ENCODE measurements around the gene ZNF408. TPM values are rescaled to one million over a fixed set of nuclear protein-coding genes. Genes with fewer than 3 reads are reported as not detected.

The ZNF408 gene
- total RNA-seq, 1 experiment from 2014 or later = 14.4 TPM

- no peaks in the 10 kb centered on the region for H4K20me1 ChIP-seq (ENCODE audit: insufficient read depth)
- H3K4me2 ChIP-seq (ENCODE audit: low read length) = no peak overlapping the region
- intact Hi-C loops (cut with micrococcal nuclease) = no loop called here
- DNase-seq (ENCODE audit: low read depth, low spot score) = no peak
- ChIA-PET RAD21 (ENCODE audit: low non-redundant PET in 1 of 2, low total read pairs in 2 of 2, uncharacterized antibody in 2 of 2, unreplicated experiment in 2 of 2) (no interaction called here), CTCF (no interaction called here), POLR2A (no interaction called here)
- H3K36me3 ChIP-seq (ENCODE audit: control insufficient read depth in 1 of 2, insufficient read depth in 2 of 2, low read length in 2 of 2) = 0 out of 4 replicates have a peak, but pooled peaks cover 0 to 4% of the 10 kb centered on the region in 2 experiments
- no peaks in the 10 kb centered on the region for H3K27me3 ChIP-seq (ENCODE audit: insufficient read depth, low read length)
- no peak for TF ChIP-seq SRF (IDR thresholded peaks at IDR 0.05; ENCODE audit: low read depth)
- TF ChIP-seq ZFX (IDR thresholded peaks at IDR 0.05) = no peak
- TF ChIP-seq, protein P1, sequence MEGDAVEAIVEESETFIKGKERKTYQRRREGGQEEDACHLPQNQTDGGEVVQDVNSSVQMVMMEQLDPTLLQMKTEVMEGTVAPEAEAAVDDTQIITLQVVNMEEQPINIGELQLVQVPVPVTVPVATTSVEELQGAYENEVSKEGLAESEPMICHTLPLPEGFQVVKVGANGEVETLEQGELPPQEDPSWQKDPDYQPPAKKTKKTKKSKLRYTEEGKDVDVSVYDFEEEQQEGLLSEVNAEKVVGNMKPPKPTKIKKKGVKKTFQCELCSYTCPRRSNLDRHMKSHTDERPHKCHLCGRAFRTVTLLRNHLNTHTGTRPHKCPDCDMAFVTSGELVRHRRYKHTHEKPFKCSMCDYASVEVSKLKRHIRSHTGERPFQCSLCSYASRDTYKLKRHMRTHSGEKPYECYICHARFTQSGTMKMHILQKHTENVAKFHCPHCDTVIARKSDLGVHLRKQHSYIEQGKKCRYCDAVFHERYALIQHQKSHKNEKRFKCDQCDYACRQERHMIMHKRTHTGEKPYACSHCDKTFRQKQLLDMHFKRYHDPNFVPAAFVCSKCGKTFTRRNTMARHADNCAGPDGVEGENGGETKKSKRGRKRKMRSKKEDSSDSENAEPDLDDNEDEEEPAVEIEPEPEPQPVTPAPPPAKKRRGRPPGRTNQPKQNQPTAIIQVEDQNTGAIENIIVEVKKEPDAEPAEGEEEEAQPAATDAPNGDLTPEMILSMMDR (IDR thresholded peaks at IDR 0.05 in 2 of 3, conservative IDR thresholded peaks at IDR 0.05 in 1 of 3; ENCODE audit: borderline replicate concordance in 1 of 3, insufficient read depth in 1 of 3, low read depth in 2 of 3, low read length in 2 of 3) = no peak
- TF ChIP-seq EZH2phosphoT487 (IDR thresholded peaks at IDR 0.05; ENCODE audit: borderline replicate concordance) = no peak
- TF ChIP-seq POLR2A (IDR thresholded peaks at IDR 0.05; ENCODE audit: borderline replicate concordance, extremely low read depth, insufficient read depth, insufficient read length) = no peak
- TF ChIP-seq, protein P2, sequence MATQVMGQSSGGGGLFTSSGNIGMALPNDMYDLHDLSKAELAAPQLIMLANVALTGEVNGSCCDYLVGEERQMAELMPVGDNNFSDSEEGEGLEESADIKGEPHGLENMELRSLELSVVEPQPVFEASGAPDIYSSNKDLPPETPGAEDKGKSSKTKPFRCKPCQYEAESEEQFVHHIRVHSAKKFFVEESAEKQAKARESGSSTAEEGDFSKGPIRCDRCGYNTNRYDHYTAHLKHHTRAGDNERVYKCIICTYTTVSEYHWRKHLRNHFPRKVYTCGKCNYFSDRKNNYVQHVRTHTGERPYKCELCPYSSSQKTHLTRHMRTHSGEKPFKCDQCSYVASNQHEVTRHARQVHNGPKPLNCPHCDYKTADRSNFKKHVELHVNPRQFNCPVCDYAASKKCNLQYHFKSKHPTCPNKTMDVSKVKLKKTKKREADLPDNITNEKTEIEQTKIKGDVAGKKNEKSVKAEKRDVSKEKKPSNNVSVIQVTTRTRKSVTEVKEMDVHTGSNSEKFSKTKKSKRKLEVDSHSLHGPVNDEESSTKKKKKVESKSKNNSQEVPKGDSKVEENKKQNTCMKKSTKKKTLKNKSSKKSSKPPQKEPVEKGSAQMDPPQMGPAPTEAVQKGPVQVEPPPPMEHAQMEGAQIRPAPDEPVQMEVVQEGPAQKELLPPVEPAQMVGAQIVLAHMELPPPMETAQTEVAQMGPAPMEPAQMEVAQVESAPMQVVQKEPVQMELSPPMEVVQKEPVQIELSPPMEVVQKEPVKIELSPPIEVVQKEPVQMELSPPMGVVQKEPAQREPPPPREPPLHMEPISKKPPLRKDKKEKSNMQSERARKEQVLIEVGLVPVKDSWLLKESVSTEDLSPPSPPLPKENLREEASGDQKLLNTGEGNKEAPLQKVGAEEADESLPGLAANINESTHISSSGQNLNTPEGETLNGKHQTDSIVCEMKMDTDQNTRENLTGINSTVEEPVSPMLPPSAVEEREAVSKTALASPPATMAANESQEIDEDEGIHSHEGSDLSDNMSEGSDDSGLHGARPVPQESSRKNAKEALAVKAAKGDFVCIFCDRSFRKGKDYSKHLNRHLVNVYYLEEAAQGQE (IDR thresholded peaks at IDR 0.05; ENCODE audit: low read depth) = no peak
- no peak for TF ChIP-seq CEBPB (IDR thresholded peaks at IDR 0.05; ENCODE audit: low read depth)
- TF ChIP-seq POLR2AphosphoS5 (IDR thresholded peaks at IDR 0.05; ENCODE audit: low read depth, low read length) = no peak
- no peak for TF ChIP-seq SP1 (IDR thresholded peaks at IDR 0.05; ENCODE audit: low read depth)
- no peak for TF ChIP-seq TCF7L2 (IDR thresholded peaks at IDR 0.05; ENCODE audit: borderline replicate concordance, extremely low read depth, insufficient read depth, insufficient read length)
- TF ChIP-seq EGR1 (IDR thresholded peaks at IDR 0.05; ENCODE audit: low read depth) = no peak
- no peak for TF ChIP-seq YY1 (IDR thresholded peaks at IDR 0.05; ENCODE audit: extremely low read depth, insufficient replicate concordance, low read depth, low read length)
- no peak for TF ChIP-seq CBX3 (IDR thresholded peaks at IDR 0.05; ENCODE audit: low read depth)
- TF ChIP-seq FOSL1 (IDR thresholded peaks at IDR 0.05; ENCODE audit: low read depth) = no peak
- no peak for TF ChIP-seq JUND (IDR thresholded peaks at IDR 0.05)
- no peak for TF ChIP-seq EZH2 (IDR thresholded peaks at IDR 0.05)
- H3K9me2 ChIP-seq (ENCODE audit: insufficient read depth) = no peaks in the 10 kb centered on the region
- peaks cover 4 to 25% of the 10 kb centered on the region in 2 experiments for H3K4me1 ChIP-seq (ENCODE audit: control insufficient read depth in 1 of 2, insufficient read depth in 2 of 2, low read length in 2 of 2)
- BruUV-seq (replicated peaks) = no TSS peak
- H3K9me3 ChIP-seq (ENCODE audit: control insufficient read depth in 1 of 2, insufficient read depth in 1 of 2, low read depth in 1 of 2, low read length in 2 of 2) = no peaks in the 10 kb centered on the region
- H3K27ac ChIP-seq (ENCODE audit: low read depth, low read length) = no peak overlapping the region
- no peak overlapping the region for H3K4me3 ChIP-seq (replicated peaks in 1 of 2; ENCODE audit: low read depth in 1 of 2, low read length in 2 of 2)
- no peak overlapping the region for H2AFZ ChIP-seq (ENCODE audit: low read depth, low read length, poor library complexity, severe bottlenecking)
- no peaks in the 10 kb centered on the region for H3K79me2 ChIP-seq (ENCODE audit: insufficient read depth, low read length)
- H3K9ac ChIP-seq (ENCODE audit: low read length) = no peak overlapping the region
- no peak for ATAC-seq
Measured at GRCh38 chr11:46679241-46680163, 21.3 kb upstream of the ZNF408 start.

Measured in HCT116 (cell line).